Muscle of leg (tissue), 11 donors: Measurements from ENCODE around the gene CHST7. TPM values are rescaled to one million over a fixed set of nuclear protein-coding genes. Genes with fewer than 3 reads are reported as not detected.
A peak's percentile ranks its signal among the peaks of the same experiment; 100 is the strongest.

Experiments
- DNase-seq: peaks from one replicate; pipeline ENCODE4 v3.0.0; 2013
- H3K27ac ChIP-seq: one replicate; pipeline ENCODE4 v1.5.1; 2013; ENCODE audit warnings: mild to moderate bottlenecking, low read length, control low read depth
- H3K27me3 ChIP-seq: one replicate; pipeline ENCODE4 v1.6.1; 2013; ENCODE audit warnings: low read length; ENCODE audit not compliant: control insufficient read depth, insufficient read depth
- H3K36me3 ChIP-seq: one replicate; pipeline ENCODE4 v1.6.1; 2013; ENCODE audit warnings: low read length; ENCODE audit not compliant: control insufficient read depth, insufficient read depth
- H3K4me1 ChIP-seq: one replicate; pipeline ENCODE4 v1.6.1; 2013; ENCODE audit warnings: low read length; ENCODE audit not compliant: control insufficient read depth, insufficient read depth
- H3K4me3 ChIP-seq: one replicate; pipeline ENCODE4 v1.5.1; 2013; ENCODE audit warnings: low read length, control low read depth
- H3K9me3 ChIP-seq: replicated peaks from 2 replicates; pipeline ENCODE4 v1.6.1; 2013; ENCODE audit warnings: low read depth, low read length; ENCODE audit not compliant: control insufficient read depth
- WGBS: methylation state at CpG from one replicate; pipeline ENCODE4 v1.1.5; 2013; ENCODE audit warnings: missing lambda C conversion rate; ENCODE audit not compliant: insufficient coverage; 5-methylcytosine and 5-hydroxymethylcytosine counted together
- polyA plus RNA-seq, 8 donors: library from polyadenylated mRNA; unstranded; fragments of 120-200 nt; gene quantifications; one replicate each; pipeline versions ENCODE4 v1.2.1 to v1.2.3, GENCODE V29; 2013; ENCODE audit warnings: inconsistent platforms in 1 of 8, low replicate concordance in 1 of 8; ENCODE audit not compliant: insufficient read length in 8 of 8, insufficient read depth in 1 of 8
- total RNA-seq: library from RNA; stranded (reverse); fragments of 120-200 nt; gene quantifications from one replicate; pipeline ENCODE4 v1.2.4, GENCODE V29; 2013

CHST7 gene
- total and polyA plus RNA-seq, 9 donors, result 3.7 to 7.0 (median 4.6) TPM

- 92% methylated on average over 3 of the region's 5 CpGs for WGBS
- H3K9me3 ChIP-seq, result no peaks in the 10 kb centered on the region
- no peak overlapping the region for H3K27ac ChIP-seq
- no peak for DNase-seq
- peaks cover 35% of the 10 kb centered on the region for H3K27me3 ChIP-seq
- no peak overlapping the region for H3K4me3 ChIP-seq
- peaks cover 6% of the 10 kb centered on the region for H3K4me1 ChIP-seq
- no peaks in the 10 kb centered on the region for H3K36me3 ChIP-seq
These were observed 1.1 kb upstream of the CHST7 start for GRCh38 chrX:46572340-46572936.

GRCh38 chrX:46573892-46574773, 568 bp downstream of the CHST7 start:
- no peaks in the 10 kb centered on the region for H3K36me3 ChIP-seq
- peaks cover 35% of the 10 kb centered on the region for H3K27me3 ChIP-seq
- 38% methylated on average over 107 of the region's 107 CpGs for WGBS
- H3K4me1 ChIP-seq, result peaks cover 9% of the 10 kb centered on the region
- H3K27ac ChIP-seq, result peak overlapping the region; percentile 51
- DNase-seq, result peak; percentile 58
- no peaks in the 10 kb centered on the region for H3K9me3 ChIP-seq
- peak overlapping the region; percentile 50 for H3K4me3 ChIP-seq

- H3K36me3 ChIP-seq, result no peaks in the 10 kb centered on the region
- DNase-seq, result no peak
- H3K4me1 ChIP-seq, result peaks cover 9% of the 10 kb centered on the region
- no peaks in the 10 kb centered on the region for H3K9me3 ChIP-seq
- peaks cover 35% of the 10 kb centered on the region for H3K27me3 ChIP-seq
- H3K4me3 ChIP-seq, result peak overlapping the region; percentile 50
- H3K27ac ChIP-seq, result no peak overlapping the region
- WGBS, result 28% methylated on average over 88 of the region's 90 CpGs
These were observed 1.3 kb downstream of the CHST7 start for GRCh38 chrX:46574774-46575381.

GRCh38 chrX:46575586-46575985, 2.0 kb downstream of the CHST7 start:
- Histone ChIP-seq H3K36me3 (no peaks in the 10 kb centered on the region), H3K27ac (peak overlapping the region; percentile 3), H3K9me3 (no peaks in the 10 kb centered on the region), H3K4me3 (peak overlapping the region; percentile 32), H3K4me1 (peaks cover 9% of the 10 kb centered on the region), H3K27me3 (peaks cover 35% of the 10 kb centered on the region)
- DNase-seq, result no peak
- 43% methylated on average over 4 of the region's 6 CpGs for WGBS

- H3K9me3 ChIP-seq, result no peaks in the 10 kb centered on the region
- 28% methylated on average over 4 of the region's 6 CpGs for WGBS
- peak; percentile 46 for DNase-seq
- H3K4me1 ChIP-seq, result peaks cover 9% of the 10 kb centered on the region
- no peaks in the 10 kb centered on the region for H3K36me3 ChIP-seq
- H3K27ac ChIP-seq, result peak overlapping the region; percentile 20
- peak overlapping the region; percentile 32 for H3K4me3 ChIP-seq
- H3K27me3 ChIP-seq, result peaks cover 35% of the 10 kb centered on the region
These were observed 2.4 kb downstream of the CHST7 start for GRCh38 chrX:46575991-46576392.

GRCh38 chrX:46576458-46576857, 2.9 kb downstream of the CHST7 start:
- Histone ChIP-seq H3K9me3 (no peaks in the 10 kb centered on the region), H3K4me1 (peaks cover 9% of the 10 kb centered on the region), H3K36me3 (no peaks in the 10 kb centered on the region), H3K4me3 (peak overlapping the region; percentile 32), H3K27me3 (peaks cover 32% of the 10 kb centered on the region), H3K27ac (peak overlapping the region; percentile 21)
- DNase-seq, result peak; percentile 62
- no CpG with 5 or more reads among the region's 3 CpGs for WGBS

- WGBS, result 60% methylated on average over 1 of the region's 7 CpGs
- Histone ChIP-seq H3K27ac (peak overlapping the region; percentile 17), H3K4me3 (no peak overlapping the region), H3K36me3 (no peaks in the 10 kb centered on the region), H3K4me1 (peaks cover 9% of the 10 kb centered on the region), H3K27me3 (peaks cover 26% of the 10 kb centered on the region), H3K9me3 (no peaks in the 10 kb centered on the region)
- no peak for DNase-seq
These were observed 3.8 kb downstream of the CHST7 start for GRCh38 chrX:46577221-46578005.

GRCh38 chrX:46579250-46579649, 5.7 kb downstream of the CHST7 start:
- no peaks in the 10 kb centered on the region for H3K36me3 ChIP-seq
- no peak overlapping the region for H3K4me3 ChIP-seq
- no CpG with 5 or more reads among the region's 1 CpG for WGBS
- H3K27ac ChIP-seq, result no peak overlapping the region
- H3K9me3 ChIP-seq, result no peaks in the 10 kb centered on the region
- no peak for DNase-seq
- H3K27me3 ChIP-seq, result peaks cover 17% of the 10 kb centered on the region
- H3K4me1 ChIP-seq, result peaks cover 16% of the 10 kb centered on the region

GRCh38 chrX:46580613-46581012, 7.0 kb downstream of the CHST7 start:
- no peak for DNase-seq
- Histone ChIP-seq H3K36me3 (no peaks in the 10 kb centered on the region), H3K4me1 (peaks cover 13% of the 10 kb centered on the region), H3K27me3 (peaks cover 9% of the 10 kb centered on the region), H3K9me3 (no peaks in the 10 kb centered on the region), H3K4me3 (no peak overlapping the region), H3K27ac (no peak overlapping the region)
- WGBS, result 93% methylated on average over 3 of the region's 6 CpGs
